Dermis blood vessel endothelial cell (primary cell): ENCODE data around the gene EXOSC7. TPM values are rescaled to one million over a fixed set of nuclear protein-coding genes. Genes with fewer than 3 reads are reported as not detected.

Experiments
- DNase-seq: peaks from one replicate; pipeline ENCODE4 v3.0.0; 2010
- total RNA-seq: library from RNA; depleted of rRNA; stranded (reverse); fragments of >200 nt; gene quantifications from 2 replicates; pipeline ENCODE4 v1.2.3, GENCODE V29; 2014

The EXOSC7 gene
- total RNA-seq, 1 donor from 2014 or later = 50.4 TPM

- no peak for DNase-seq
Observed at GRCh38 chr3:44993471-44994205, 17.6 kb downstream of the EXOSC7 start.

GRCh38 chr3:44995142-44995770, 19.2 kb downstream of the EXOSC7 start:
- peak; percentile 78 for DNase-seq

GRCh38 chr3:44996556-44996969, 20.5 kb downstream of the EXOSC7 start:
- DNase-seq = no peak

GRCh38 chr3:44999782-45000181, 23.7 kb downstream of the EXOSC7 start:
- no peak for DNase-seq

GRCh38 chr3:45000823-45001222, 24.8 kb downstream of the EXOSC7 start:
- DNase-seq = no peak

GRCh38 chr3:45001738-45002137, 25.7 kb downstream of the EXOSC7 start:
- no peak for DNase-seq

GRCh38 chr3:45002139-45002660, 26.2 kb downstream of the EXOSC7 start:
- peak; percentile 45 for DNase-seq

GRCh38 chr3:45002720-45003119, 26.7 kb downstream of the EXOSC7 start:
- no peak for DNase-seq

- peak; percentile 54 for DNase-seq
Observed at GRCh38 chr3:45003406-45003805, 27.4 kb downstream of the EXOSC7 start.

- DNase-seq = peak; percentile 52
Observed at GRCh38 chr3:45003859-45004258, 27.8 kb downstream of the EXOSC7 start.

GRCh38 chr3:45007091-45007490, 31.0 kb downstream of the EXOSC7 start:
- DNase-seq = no peak

- no peak for DNase-seq
Observed at GRCh38 chr3:45008117-45008516, 32.1 kb downstream of the EXOSC7 start.

GRCh38 chr3:45009868-45010267, 33.8 kb downstream of the EXOSC7 start:
- no peak for DNase-seq

- DNase-seq = peak; percentile 39
Observed at GRCh38 chr3:45010811-45011333, 34.8 kb downstream of the EXOSC7 start.

- peak; percentile 92 for DNase-seq
Observed at GRCh38 chr3:45011756-45012508, 35.9 kb downstream of the EXOSC7 start.

- no peak for DNase-seq
Observed at GRCh38 chr3:45012577-45012976, 36.5 kb downstream of the EXOSC7 start.

GRCh38 chr3:45016916-45017315, 40.9 kb downstream of the EXOSC7 start:
- DNase-seq = no peak

GRCh38 chr3:45017821-45018220, 41.8 kb downstream of the EXOSC7 start:
- DNase-seq = no peak

- no peak for DNase-seq
Observed at GRCh38 chr3:45020534-45020933, 44.5 kb downstream of the EXOSC7 start.

- DNase-seq = no peak
Observed at GRCh38 chr3:45021524-45022297, 45.7 kb downstream of the EXOSC7 start.

- no peak for DNase-seq
Observed at GRCh38 chr3:45023675-45024074, 47.6 kb downstream of the EXOSC7 start.

GRCh38 chr3:45024542-45025255, 48.7 kb downstream of the EXOSC7 start:
- peak; percentile 47 for DNase-seq
